HG02970 (cell line): ENCODE data around the gene NBPF3.

Experiments used
- ATAC-seq: cut with Tn5 transposase; IDR thresholded peaks from one replicate; pipeline ENCODE4 v1.9.1; 2021; ENCODE audit warnings: mild to moderate bottlenecking, moderate library complexity, moderate number of reproducible peaks; ENCODE audit not compliant: unreplicated experiment, low FRiP score

NBPF3 gene

GRCh38 chr1:21492356-21492625 lies 52.4 kb downstream of the NBPF3 start:
- no peak for ATAC-seq

GRCh38 chr1:21494196-21494595 lies 54.3 kb downstream of the NBPF3 start:
- no peak for ATAC-seq

DNA sequence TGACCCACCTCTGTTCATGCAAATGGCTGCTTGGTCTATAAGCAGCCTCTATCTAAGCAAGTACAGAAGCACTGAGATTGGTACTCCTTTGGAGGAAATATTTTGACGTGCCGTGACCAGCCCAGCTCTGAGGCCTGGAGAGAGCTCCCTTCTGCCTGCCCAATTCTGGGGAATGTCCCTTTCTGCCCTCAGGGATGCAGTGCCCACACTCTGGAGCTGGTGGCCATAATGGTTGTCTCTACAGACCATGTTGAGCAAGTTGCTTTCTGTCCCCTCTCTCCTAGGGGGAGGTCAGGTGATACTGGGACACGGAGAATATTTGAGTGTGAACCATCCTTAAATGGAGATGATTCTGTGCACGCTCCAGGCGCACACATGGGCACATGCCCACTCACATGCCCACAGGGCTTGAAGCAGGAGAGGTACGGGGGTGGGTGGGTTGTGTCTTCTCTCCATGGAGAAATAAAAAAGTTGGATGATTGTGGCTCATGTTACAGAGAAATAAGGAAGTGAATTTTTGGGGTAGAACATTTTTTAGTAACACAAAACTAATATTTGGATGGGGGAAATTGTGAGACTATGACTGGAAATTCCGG lies 55.4 kb downstream of the NBPF3 start:
- ATAC-seq: no peak

- ATAC-seq: no peak
Observed at GRCh38 chr1:21496063-21496462, 56.1 kb downstream of the NBPF3 start.

GRCh38 chr1:21496886-21497285 lies 56.9 kb downstream of the NBPF3 start:
- ATAC-seq: no peak

GRCh38 chr1:21497466-21498061 lies 57.6 kb downstream of the NBPF3 start:
- no peak for ATAC-seq

DNA sequence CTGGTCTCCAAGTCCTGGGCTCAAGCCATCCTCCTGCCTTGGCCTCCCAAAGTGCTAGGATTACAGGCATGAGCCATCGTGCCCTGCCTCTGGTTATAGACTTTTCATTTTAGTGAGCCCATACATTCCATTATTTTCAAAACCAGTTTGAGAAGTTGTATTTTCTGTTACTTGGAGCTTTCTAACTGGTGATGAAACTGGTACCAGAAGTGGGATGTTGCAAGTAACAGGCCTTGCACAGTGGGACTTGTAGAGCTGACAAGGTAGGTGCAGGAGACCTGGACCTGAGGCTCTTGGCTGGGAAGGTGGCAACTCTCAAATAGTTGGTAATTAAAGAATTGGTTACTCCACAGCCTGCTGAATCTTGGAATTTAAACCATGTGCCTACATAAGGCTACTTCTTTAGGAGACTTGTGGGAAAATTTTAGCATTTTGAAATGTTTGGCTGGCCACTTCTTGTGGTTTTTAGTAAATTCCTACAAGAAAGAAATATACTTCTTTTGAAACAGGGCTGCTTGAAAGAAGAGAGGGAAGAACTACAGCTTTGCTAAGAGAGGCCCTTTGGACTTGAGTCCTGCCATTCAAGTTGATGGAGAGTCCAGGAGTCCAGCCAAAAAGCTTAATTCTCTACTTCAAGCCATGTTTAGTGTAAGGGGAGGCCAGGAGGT lies 59.5 kb downstream of the NBPF3 start:
- no peak for ATAC-seq

GRCh38 chr1:21503706-21504377 lies 63.9 kb downstream of the NBPF3 start:
- ATAC-seq: no peak

GRCh38 chr1:21506804-21507203 lies 66.9 kb downstream of the NBPF3 start:
- ATAC-seq: no peak

GRCh38 chr1:21507511-21508270 lies 67.8 kb downstream of the NBPF3 start:
- ATAC-seq: no peak

DNA sequence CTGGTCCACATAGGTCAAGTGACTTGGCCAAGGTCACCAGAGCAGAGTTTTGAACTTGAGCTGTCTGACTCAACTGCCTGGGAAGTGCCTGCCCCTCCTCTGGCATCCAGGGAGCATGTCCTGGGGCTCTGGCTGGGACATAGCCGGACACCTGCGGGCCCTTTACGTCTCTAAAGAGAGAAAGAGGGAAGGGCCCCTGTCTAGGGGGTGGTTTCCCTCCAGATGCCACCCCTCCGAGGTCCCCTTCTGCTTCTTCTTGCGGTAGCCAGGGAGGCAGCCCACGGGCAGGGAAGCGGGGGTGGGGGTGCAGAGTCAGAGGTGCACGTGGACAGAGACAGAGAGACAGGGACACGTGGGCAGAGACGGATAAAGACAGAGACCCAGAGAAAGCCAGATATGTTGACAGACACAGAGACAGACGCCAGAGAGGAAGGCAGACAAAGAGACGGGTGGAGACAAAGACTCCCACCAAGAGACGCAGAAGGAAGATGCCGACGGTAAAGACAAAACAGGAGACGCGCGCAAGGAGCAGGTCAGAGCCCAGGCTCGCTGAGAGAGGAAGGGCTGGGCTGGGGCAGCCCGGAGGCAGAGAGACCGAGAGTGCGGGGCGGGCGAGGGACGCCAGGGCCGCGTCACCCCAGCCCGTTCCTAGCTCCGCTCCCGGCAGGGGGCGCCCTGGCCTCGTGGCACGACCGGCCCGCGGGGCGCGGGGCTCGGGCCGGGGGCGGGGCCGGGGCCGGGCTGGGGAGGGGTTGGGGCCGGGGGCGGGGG lies 68.8 kb downstream of the NBPF3 start:
- no peak for ATAC-seq

- no peak for ATAC-seq
Observed at GRCh38 chr1:21509351-21510112, 69.6 kb downstream of the NBPF3 start, which contains the start of gene ALPL. TSS of gene ALPL (plus strand) at chr1:21509423. CDS start at chr1:21554082, 44,659 bp downstream.

GRCh38 chr1:21510113-21510493 lies 70.2 kb downstream of the NBPF3 start:
- ATAC-seq: no peak

DNA sequence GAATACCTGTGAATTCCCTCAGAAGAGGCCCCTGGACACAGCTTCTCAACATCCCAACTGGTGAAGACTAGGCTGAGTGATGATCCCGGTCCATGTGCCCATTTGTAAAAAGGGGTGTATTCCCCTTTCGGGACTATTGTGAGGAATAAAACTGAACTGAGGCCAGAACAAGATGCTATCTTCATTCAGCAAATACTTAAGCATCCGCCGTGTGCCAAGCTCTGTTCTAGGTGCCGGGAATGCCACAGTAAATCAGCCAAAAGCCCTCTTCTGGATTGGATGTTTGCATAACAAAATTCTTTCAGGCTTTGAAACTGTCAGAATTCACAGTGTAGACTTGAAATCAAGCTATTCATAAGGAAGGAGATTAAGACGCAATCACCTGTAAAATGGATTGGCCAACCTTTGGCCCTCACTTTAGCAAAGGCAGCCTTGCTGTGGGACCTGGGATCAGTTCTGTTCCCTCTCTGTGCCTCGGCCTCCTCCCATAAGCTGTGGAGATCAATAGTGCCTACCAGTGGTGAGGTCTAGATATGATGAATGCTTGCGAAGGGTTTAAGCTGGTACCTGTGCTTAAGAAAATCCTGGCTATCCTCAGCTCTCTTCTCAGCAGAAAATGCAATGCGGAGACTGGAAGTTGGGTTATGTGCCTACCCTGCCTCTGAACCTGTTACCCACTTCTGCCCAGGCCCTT lies 71.1 kb downstream of the NBPF3 start:
- no peak for ATAC-seq

DNA sequence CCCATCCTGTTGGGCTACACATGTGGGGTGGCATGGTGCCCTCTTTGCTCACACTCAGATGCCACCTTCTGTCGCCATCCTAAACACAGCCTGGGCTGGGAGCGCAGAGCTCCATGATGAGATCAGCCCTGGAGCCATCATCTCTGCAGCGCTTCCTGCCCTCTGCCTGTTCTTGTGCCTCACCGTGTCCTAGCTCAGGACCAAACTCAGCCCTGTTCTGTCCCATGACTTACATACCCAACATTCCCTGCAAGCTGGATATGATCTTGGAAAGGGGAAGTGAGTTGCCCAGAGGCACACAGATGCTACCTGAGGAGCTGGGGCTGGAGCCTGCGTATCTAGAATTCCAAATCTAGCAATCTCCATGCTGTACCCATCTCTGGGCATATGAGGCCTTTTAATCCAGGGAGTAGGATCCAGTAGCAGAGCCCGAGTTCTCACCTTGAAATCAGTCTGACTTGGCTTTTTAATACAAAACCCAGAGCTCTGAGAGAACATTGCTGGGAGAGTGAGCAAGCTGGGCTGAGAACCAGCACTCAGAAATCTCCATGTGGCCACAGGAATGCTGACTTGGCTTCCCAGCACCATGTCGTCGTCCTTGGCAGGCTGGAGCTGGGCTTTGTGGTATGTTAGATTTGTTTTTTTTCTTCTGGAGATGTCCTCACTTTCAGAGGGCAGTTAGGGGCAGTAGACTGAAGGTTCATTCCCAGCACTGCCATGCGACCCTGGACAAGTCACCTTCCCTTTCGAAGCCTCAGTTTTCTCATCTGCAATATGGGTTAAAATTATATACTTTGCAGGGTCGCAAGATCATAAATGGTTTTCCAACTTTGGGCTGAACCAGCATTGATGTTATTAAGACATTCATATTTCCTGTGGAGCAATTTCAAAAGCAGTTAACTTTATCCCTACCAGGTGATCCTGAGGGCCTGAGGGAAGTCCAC lies 71.9 kb downstream of the NBPF3 start:
- no peak for ATAC-seq

DNA sequence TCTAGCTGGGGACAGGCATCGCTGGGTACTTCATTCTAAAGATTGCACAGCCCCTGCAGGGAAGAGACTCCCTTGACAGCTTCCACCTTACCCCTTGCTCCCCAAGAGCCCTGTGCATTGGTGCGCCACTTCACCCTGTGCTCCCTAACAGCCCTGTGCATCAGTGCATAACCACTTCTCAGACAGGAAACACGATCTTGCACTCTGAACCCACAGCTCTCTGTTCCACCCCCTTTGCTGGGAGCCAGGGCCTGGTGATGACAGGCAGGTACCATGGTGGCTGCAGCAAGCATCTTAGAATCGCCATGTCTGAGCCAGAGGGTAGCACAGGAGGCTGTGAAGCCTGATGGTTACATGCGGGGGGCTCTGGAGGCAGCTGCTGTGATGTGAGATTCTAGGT lies 74.3 kb downstream of the NBPF3 start:
- no peak for ATAC-seq

GRCh38 chr1:21517161-21517589 lies 77.2 kb downstream of the NBPF3 start:
- no peak for ATAC-seq
